Stimulated activated CD4-positive, alpha-beta T cell treated with anti-CD3 and anti-CD28 coated beads, Interleukin-2, amount 100 ng/mL, for 4 hours (primary cell): ENCODE measurements around the gene ESD.

Experiments
- DNase-seq: peaks from one replicate; pipeline ENCODE4 v3.0.0-alpha.2; 2020; ENCODE audit warnings: low read depth

The ESD gene

GRCh38 chr13:46745706-46746105, 51.3 kb downstream of the ESD start:
- no peak for DNase-seq

DNA sequence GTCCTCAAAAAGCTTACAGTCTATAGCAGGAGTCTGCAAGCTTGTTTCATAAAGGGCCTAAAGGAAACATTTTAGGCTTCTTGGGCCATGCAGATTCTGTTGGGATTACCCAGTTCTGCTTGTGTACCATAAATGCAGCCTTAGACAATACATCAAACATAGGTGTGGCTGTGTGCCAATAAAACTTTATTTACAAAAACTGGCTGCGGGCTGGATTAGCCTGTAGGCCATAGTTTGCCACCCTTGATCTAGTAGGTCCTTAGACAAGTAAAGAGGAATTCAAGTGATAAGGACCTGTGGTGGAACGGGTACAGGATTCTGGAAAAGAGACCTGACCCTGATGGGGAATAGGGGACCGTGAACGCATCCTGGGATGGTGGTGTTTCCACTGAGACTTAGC, 51.9 kb downstream of the ESD start:
- no peak for DNase-seq

GRCh38 chr13:46743191-46743590, 53.8 kb downstream of the ESD start:
- no peak for DNase-seq

GRCh38 chr13:46739447-46740098, 57.4 kb downstream of the ESD start:
- DNase-seq: no peak

GRCh38 chr13:46738766-46739165, 58.2 kb downstream of the ESD start:
- no peak for DNase-seq

DNA sequence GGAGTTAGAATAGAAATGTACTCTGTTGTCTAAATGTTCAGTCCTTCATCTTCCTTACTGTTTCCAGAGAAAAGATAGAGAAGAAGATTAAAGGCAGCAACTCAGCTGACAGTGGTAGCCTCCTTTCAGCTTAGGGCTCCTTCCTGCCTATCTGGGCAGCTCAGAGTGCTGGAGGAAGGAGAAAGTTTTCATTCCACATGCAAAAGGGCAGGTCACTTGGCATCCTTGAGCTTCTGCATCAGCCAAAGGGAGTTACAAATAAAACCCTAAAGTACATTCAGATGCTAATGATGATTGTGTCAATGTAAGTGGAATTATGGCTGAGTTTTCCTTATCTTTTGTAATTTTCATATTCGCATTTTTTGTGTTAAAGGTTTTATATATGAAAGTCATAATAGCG, 58.9 kb downstream of the ESD start:
- no peak for DNase-seq

DNA sequence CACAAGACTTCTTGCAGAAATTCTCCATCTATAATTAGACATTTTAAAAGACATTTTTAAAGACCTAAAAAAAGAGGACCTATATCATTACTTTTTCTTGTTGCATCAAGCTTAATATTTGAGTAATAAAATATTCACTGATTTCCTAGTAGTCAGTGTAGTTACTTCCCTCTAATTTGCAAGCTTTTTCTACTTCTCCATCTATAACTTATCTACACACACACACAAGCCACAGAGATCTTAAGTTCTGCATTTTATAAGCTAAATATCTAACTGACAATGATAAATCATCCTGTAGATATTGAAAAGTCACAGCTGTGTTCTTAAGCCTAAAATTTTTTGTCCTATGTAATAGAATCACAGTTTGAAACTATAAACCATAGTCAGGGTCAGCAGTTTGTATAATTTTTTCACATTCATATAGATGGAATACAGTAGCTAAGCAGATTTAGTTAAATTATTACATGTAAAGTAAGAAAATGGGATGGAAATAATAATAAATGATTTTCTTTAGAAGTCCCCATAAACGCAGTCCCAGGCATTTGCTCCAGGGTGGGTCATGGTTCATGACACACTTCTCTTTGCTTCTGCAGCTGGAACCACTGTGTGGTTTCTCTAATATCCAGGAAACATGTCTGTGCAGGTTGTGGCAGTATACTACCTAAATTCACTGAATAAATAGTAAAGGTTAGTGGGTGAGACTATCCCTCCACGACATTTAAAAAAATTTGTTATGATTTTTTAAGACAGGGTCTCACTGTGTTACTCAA, 60.2 kb downstream of the ESD start:
- DNase-seq: no peak

- DNase-seq: no peak
Measured at GRCh38 chr13:46735425-46735824, 61.5 kb downstream of the ESD start.

DNA sequence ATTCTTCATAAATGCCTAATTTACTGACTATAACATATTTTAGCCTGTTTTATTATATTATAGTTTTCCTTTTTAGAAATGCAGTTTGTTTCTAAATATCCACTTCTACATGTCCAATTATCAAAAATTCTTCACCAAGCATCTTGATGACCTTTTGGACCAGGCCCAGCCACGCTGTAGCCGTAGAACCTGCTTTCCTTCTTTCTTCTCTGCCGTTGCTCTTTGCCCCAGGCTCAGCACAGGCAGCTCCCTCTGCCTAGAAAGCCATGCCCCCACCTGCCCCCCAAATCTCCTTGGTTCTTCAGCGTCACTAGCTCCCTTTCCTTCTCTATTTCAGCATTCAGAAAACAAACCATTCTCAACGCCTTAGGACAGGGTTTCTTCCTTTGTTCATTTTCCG, 65.4 kb downstream of the ESD start:
- no peak for DNase-seq

DNA sequence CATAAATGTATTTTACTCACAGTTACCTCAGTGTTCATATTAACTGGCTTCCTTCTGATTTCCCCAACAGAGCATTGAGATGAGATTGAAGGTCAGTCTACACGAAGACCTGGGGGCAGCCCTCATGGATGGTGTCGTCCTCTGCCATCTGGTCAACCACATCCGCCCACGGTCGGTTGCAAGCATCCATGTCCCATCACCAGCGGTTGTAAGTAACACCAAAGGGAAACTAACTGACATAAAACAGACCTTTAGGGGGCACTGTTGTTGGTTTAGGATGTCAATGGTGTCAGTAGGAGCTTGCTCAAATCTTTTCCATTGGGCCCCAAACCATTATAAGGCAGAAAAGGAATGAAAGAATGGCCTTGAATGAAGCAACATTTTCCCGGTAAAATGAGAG, 68.2 kb downstream of the ESD start:
- DNase-seq: no peak

DNA sequence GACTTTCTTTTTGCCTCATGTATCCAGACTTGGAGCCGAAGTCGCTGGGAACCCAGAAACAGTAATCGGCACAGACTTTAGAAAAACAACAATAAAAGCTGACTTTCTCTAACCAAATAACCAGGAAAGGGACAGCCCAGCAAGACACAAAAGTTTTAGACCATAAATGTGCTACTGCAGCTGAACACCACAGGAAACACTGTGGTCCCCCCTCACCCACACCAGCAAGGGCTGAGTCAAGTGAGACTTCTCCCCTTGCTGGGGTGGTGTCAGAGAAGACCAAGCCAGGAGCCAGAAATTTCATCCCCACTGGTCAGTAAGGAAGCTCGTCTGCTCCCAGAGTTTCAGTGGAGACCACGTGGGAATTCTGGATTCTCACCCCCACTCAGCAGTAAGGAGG, 70.6 kb downstream of the ESD start:
- no peak for DNase-seq
